ENCODE data around the gene RAD51AP2.

RAD51AP2 gene

GRCh38 chr2:17540093-17540812 is 22.0 kb upstream of the RAD51AP2 start, which contains the start of gene VSNL1:
Gene VSNL1, plus strand, starts transcription at chr2:17540696. Its CDS starts 51,379 bp downstream, at chr2:17592075.
- no peak within 1 kb of the TSS for H3K9ac ChIP-seq (ENCODE audit: low read depth, low read length, poor library complexity, severe bottlenecking)

GRCh38 chr2:17539611-17540092 is 21.4 kb upstream of the RAD51AP2 start:
- no peaks in the 10 kb centered on the region for H3F3A ChIP-seq (ENCODE audit: low read depth)
- no peak overlapping the region for H3K4me2 ChIP-seq (ENCODE audit: low read depth, low read length, poor library complexity, severe bottlenecking)
- H4K20me1 ChIP-seq (ENCODE audit: insufficient read depth, low read length, poor library complexity, severe bottlenecking) = no peaks in the 10 kb centered on the region
- H3K9me2 ChIP-seq (replicated peaks; ENCODE audit: low read depth, low read length) = no peaks in the 10 kb centered on the region
- no peaks in the 10 kb centered on the region for H3K36me3 ChIP-seq (ENCODE audit: insufficient read depth, low read length)
- H3K9ac ChIP-seq (ENCODE audit: low read depth, low read length, poor library complexity, severe bottlenecking) = no peak overlapping the region
- no peaks in the 10 kb centered on the region for H3K79me2 ChIP-seq (ENCODE audit: insufficient read depth, low read length)
- H2AFZ ChIP-seq (ENCODE audit: low read length) = no peak overlapping the region
- no peak overlapping the region for H3K4me3 ChIP-seq (ENCODE audit: low read length, poor library complexity, severe bottlenecking)
- no peaks in the 10 kb centered on the region for H3K4me1 ChIP-seq (ENCODE audit: insufficient read depth, low read length, poor library complexity, severe bottlenecking)
- no peaks in the 10 kb centered on the region for H3K9me3 ChIP-seq (ENCODE audit: insufficient read depth, low read depth, low read length)
- no peaks in the 10 kb centered on the region for H3K27me3 ChIP-seq (ENCODE audit: insufficient read depth, low read length, poor library complexity, severe bottlenecking)
- TF ChIP-seq CTCF (conservative IDR thresholded peaks at IDR 0.05; ENCODE audit: low read length) = no peak
- TF ChIP-seq EZH2phosphoT487 (IDR thresholded peaks at IDR 0.05; ENCODE audit: borderline replicate concordance) = no peak

More at GRCh38 chr2:17540093-17540812, 22.0 kb upstream of the RAD51AP2 start, which contains the start of gene VSNL1:
- TF ChIP-seq EZH2phosphoT487 (IDR thresholded peaks at IDR 0.05; ENCODE audit: borderline replicate concordance) (no peak), CTCF (conservative IDR thresholded peaks at IDR 0.05; ENCODE audit: low read length) (no peak)
- Histone ChIP-seq H3K27me3 (ENCODE audit: insufficient read depth, low read length, poor library complexity, severe bottlenecking) (no peaks in the 10 kb centered on the region), H3K4me1 (ENCODE audit: insufficient read depth, low read length, poor library complexity, severe bottlenecking) (no peaks in the 10 kb centered on the region), H3K4me2 (ENCODE audit: low read depth, low read length, poor library complexity, severe bottlenecking) (no peak within 1 kb of the TSS), H3K36me3 (ENCODE audit: insufficient read depth, low read length) (no peaks in the 10 kb centered on the region), H3F3A (ENCODE audit: low read depth) (no peaks in the 10 kb centered on the region), H3K79me2 (ENCODE audit: insufficient read depth, low read length) (no peaks in the 10 kb centered on the region), H2AFZ (ENCODE audit: low read length) (no peak within 1 kb of the TSS), H3K9me2 (replicated peaks; ENCODE audit: low read depth, low read length) (no peaks in the 10 kb centered on the region), H3K4me3 (ENCODE audit: low read length, poor library complexity, severe bottlenecking) (no peak within 1 kb of the TSS), H3K9me3 (ENCODE audit: insufficient read depth, low read depth, low read length) (no peaks in the 10 kb centered on the region), H4K20me1 (ENCODE audit: insufficient read depth, low read length, poor library complexity, severe bottlenecking) (no peaks in the 10 kb centered on the region)

- Histone ChIP-seq H3K9ac (ENCODE audit: low read depth, low read length, poor library complexity, severe bottlenecking) (no peak overlapping the region), H3K4me3 (ENCODE audit: low read length, poor library complexity, severe bottlenecking) (no peak overlapping the region), H3K4me2 (ENCODE audit: low read depth, low read length, poor library complexity, severe bottlenecking) (no peak overlapping the region), H3K36me3 (ENCODE audit: insufficient read depth, low read length) (no peaks in the 10 kb centered on the region), H4K20me1 (ENCODE audit: insufficient read depth, low read length, poor library complexity, severe bottlenecking) (no peaks in the 10 kb centered on the region), H3K27me3 (ENCODE audit: insufficient read depth, low read length, poor library complexity, severe bottlenecking) (no peaks in the 10 kb centered on the region), H3F3A (ENCODE audit: low read depth) (no peaks in the 10 kb centered on the region), H3K9me2 (replicated peaks; ENCODE audit: low read depth, low read length) (no peaks in the 10 kb centered on the region), H3K9me3 (ENCODE audit: insufficient read depth, low read depth, low read length) (no peaks in the 10 kb centered on the region), H2AFZ (ENCODE audit: low read length) (no peak overlapping the region), H3K79me2 (ENCODE audit: insufficient read depth, low read length) (no peaks in the 10 kb centered on the region), H3K4me1 (ENCODE audit: insufficient read depth, low read length, poor library complexity, severe bottlenecking) (no peaks in the 10 kb centered on the region)
- TF ChIP-seq CTCF (conservative IDR thresholded peaks at IDR 0.05; ENCODE audit: low read length) (no peak), EZH2phosphoT487 (IDR thresholded peaks at IDR 0.05; ENCODE audit: borderline replicate concordance) (no peak)
Measured at GRCh38 chr2:17538844-17539554, 20.8 kb upstream of the RAD51AP2 start.
